Urothelium cell line (cell line): ENCODE measurements around the gene SURF2.

Experiments
- DNase-seq: peaks from one replicate; pipeline ENCODE4 v3.0.0; 2011; ENCODE audit warnings: low spot score, mixed read lengths
- FAIRE-seq: peaks from 2 replicates; lab custom pipeline; 2011; peaks lifted over from hg19 to GRCh38; lab: Jason Lieb, UNC

SURF2 gene

GRCh38 chr9:133352635-133353340 lies 3.6 kb upstream of the SURF2 start:
- FAIRE-seq: no peak
- DNase-seq: no peak

DNA sequence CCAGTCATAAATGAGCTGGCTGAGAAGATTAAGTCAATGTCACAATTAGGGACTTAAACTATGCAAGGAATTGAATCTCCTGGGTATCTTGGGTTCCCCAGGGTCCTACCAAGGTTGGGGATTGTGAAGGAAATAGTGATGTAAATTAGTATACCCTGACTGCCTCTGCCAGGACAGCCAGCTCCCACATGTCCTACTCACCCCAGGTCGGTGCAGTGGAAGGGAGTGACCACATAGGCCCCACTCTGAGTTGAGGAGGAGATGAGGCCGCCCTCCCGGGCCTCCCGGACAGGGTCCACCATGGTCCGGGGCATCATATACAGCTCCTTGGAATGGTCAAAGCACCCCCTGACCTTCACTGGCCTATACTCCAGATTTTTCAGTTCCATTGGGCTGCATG lies 2.8 kb upstream of the SURF2 start:
- no peak for DNase-seq
- no peak for FAIRE-seq

- FAIRE-seq: no peak
- no peak for DNase-seq
These were observed 1.6 kb upstream of the SURF2 start for GRCh38 chr9:133354766-133355165.

DNA sequence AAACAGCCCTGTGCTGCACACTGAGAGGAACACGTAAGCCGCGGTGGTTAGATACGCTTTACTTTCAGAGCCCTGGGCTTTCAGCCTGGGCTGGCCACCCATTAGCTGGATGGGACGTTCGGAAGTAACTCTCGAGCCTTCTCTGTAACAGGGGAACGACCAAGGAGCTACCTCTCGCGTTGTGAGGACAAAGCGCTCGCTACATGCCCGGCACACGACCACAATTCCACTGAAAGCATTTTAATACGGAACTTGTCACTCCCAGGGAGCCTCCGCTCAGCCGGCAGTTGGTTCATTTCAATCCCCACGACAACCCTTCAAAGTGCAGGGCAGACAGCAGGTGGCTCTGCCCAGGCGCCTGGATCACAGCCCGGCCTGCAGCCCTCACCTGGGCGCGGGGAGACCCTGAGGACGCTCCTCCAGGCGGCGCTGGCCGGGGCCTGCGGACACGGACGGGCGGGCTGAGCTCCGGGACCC lies 431 bp upstream of the SURF2 start:
- FAIRE-seq (no peak), DNase-seq (no peak)

GRCh38 chr9:133357656-133358055 lies 1.3 kb downstream of the SURF2 start:
- DNase-seq (no peak), FAIRE-seq (no peak)

DNA sequence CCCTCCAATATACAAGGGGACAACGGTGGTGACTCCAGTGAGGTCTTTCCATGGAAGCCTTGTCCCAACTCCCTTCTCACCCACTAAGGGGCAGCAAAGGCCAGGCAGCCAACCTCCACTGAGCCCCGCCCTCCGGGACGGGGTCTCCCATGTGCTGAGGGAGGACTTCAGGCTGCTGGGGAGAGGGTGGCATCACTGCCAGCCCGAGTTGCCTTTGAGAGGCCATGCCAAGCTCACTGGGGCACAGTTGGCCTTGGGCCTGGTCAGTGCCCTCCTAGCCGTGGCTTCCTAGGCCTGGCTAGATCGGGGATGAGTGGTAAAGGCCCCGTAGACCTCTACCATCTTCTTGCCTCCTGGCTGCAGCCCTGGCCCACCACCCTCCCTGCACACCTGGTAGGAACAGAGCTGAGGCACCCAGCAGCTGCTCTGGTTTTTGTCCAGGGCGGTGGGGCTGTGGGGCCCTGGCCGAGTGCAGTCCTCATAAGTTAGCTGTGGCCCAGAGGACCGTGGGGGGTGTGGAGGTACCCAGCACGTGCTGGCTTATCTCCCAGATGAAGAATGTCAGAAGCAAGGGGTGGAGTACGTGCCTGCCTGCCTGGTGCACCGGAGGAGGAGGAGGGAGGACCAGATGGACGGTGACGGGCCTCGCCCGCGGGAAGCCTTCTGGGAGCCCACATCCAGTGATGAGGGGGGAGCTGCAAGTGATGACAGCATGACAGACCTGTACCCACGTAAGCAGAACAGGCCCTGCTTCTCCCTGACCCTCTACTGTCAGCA lies 3.2 kb downstream of the SURF2 start:
- no peak for DNase-seq

GRCh38 chr9:133360400-133361393 lies 4.3 kb downstream of the SURF2 start:
- FAIRE-seq (no peak), DNase-seq (no peak)

More for the DNA sequence above, 3.2 kb downstream of the SURF2 start:
- no peak for FAIRE-seq

DNA sequence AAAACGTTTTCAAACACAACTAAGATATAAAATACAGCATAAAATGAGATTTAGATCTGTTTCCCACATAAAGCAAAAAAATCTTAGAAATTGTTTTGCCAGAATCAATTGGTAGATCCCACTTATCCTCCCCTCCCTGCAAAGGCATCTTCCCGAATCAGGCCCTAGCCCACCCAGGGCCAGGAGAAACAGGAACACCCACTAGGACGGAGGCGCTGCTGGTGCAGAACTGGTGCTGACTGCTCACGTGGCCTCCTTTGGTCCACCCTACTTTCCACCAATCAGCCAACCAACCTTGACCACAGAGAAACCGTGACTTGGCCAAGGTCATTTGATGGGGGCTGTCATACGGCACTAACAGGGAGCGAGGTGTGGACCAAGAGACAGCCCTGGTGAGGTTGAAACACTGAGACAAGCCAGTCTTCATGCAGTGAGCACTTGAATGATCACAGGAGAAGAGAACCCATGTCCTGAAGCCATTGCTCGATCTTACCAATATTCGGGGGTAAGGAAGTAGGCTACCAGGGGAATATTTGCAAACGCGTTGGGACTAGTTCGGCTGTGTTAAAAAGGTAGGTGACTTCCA lies 5.2 kb downstream of the SURF2 start:
- FAIRE-seq: no peak
- no peak for DNase-seq

- DNase-seq (no peak), FAIRE-seq (no peak)
These were observed 6.2 kb downstream of the SURF2 start for GRCh38 chr9:133362359-133363044.

DNA sequence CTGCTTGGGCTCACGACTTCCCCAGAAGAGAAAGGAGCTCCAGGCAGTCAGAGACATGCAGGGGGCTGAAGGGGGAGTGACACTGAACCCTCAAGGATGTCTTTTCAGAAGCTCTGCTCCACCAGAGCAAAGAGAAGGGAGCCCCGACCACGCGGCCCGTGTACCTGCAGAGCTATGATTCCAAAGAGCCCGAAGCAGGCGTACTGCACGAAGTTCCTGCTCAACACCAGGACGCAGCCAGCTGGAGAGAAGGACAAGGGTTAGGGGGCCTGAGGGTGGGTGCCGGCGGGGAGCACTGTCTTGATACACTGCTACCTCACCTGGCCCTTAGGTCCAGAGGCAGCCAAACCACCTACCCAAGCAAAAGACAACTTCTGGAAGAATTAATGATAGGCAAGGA lies 10.1 kb downstream of the SURF2 start:
- no peak for DNase-seq
- FAIRE-seq: no peak

- no peak for DNase-seq
- no peak for FAIRE-seq
These were observed 10.9 kb downstream of the SURF2 start for GRCh38 chr9:133367221-133367620.

DNA sequence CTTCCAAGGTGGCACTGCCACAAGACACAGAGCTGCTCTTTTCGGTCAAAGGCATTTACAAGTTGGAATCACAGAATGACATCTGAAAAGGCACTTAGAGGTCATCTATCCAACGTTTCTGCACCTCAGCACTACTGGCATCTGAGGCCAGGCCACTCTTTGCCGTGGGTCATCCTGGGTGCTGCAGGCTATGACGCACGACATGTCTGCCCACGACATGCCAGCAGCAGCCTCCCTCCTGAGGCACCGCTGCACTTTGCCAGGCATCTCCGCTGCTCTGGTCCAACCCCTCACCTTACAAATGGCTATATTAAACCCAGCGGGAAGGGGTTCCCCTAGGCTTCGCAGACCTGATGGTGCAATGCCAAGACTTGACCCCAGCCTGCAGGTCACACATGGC lies 11.4 kb downstream of the SURF2 start:
- DNase-seq (no peak), FAIRE-seq (no peak)

- FAIRE-seq (no peak), DNase-seq (no peak)
These were observed 12.0 kb downstream of the SURF2 start for GRCh38 chr9:133368249-133368881.

- FAIRE-seq: no peak
These were observed 13.1 kb downstream of the SURF2 start for GRCh38 chr9:133369422-133369821.

GRCh38 chr9:133369933-133370332 lies 13.6 kb downstream of the SURF2 start:
- DNase-seq (no peak), FAIRE-seq (no peak)

More at GRCh38 chr9:133369422-133369821, 13.1 kb downstream of the SURF2 start:
- DNase-seq: no peak

- no peak for DNase-seq
- FAIRE-seq: no peak
These were observed 14.3 kb downstream of the SURF2 start for GRCh38 chr9:133370685-133371084.

DNA sequence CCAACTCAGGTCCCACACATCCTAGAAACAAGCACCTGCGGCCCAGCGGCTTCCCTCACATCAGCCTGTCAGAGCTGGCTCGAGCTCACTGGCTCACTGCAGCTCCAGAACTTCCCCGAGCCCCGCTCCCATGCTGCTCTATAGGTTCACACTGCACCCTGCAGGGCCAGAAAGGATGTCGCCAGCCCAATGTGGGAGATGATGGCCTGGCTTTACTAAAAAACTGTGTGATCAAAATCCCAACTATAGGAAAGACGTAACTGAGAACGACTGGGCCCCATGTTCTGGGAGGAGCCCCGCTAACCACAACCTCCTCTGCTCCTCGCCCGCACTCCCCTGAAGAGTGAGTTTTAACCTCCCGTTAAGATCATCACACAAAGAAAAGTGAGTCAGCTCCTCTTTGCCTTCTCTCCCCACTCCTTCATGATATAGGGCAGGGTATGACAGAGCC lies 14.9 kb downstream of the SURF2 start:
- FAIRE-seq: no peak

GRCh38 chr9:133372144-133372543 lies 15.8 kb downstream of the SURF2 start:
- DNase-seq (no peak), FAIRE-seq (no peak)

More for the DNA sequence above, 14.9 kb downstream of the SURF2 start:
- DNase-seq: no peak

DNA sequence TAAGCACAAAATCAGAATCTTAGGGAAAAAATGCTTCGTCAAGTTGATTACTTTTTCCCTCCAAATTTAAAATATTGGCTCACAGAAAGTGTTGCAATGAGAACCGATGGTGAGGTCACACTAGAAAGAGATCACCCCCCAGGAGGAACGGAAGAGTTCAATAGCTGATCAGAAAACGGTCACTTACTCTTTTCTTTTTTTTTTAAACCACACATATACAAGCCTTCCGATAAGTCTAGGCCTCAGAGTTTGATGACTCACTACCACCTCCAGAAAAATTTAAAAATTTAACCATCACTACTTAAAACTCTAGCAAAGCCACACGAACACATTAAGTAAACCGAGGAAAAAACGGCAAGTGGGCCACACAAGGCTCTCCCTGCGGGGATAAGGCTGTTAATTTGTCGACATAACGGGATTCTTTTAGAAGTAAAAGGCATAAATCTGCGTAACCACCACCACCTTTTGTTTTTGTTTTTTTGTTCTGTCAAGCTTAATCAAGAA lies 18.3 kb downstream of the SURF2 start:
- FAIRE-seq (no peak), DNase-seq (no peak)
